ENCODE measurements around the gene SNX30. TPM values are rescaled to one million over a fixed set of nuclear protein-coding genes. Genes with fewer than 3 reads are reported as not detected.

SNX30 gene
- polyA plus RNA-seq, 1 of the 3 experiments (the other 2 are of a cell fraction): 2.7 TPM

DNA sequence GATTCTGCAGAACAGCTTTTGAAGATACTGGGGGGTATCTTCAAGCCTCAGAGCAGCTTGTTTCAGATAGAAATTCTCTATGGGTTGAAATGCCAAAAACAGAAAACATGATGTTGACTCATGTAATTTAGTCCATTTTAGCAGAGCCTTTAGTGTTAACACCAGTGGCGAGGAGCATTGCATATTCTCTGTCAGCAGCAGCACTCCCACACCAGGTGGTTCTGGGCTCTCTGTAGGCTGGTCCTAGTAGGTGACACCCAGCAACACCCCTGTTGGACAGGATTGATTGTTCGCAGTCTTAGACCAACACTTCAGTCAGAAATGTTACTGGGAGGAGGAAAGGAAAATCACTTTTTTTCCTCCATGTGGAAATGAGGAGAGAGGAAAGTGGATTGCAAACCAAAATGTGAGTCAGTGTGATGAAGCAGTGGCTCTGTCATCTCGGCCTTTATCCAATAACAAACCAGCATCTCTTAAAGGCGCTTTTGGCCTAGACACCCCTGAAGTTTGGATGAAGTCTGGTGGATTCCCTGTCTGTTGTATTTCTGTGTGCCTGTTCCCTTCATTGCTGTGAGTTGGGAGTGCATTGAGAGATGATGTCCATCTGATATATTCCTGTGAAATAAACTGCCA is 123.3 kb downstream of the SNX30 start:
- Histone ChIP-seq H2AFZ (ENCODE audit: low read depth) (no peak overlapping the region), H3K27ac (ENCODE audit: low read depth in 2 of 2, low read length in 1 of 2) (no peak overlapping the region), H3K27me3 (ENCODE audit: insufficient read depth) (no peaks in the 10 kb centered on the region), H3K9me2 (no peaks in the 10 kb centered on the region), H3F3A (replicated peaks; ENCODE audit: insufficient read depth) (no peaks in the 10 kb centered on the region), H3K9ac (no peak overlapping the region), H3K9me3 (no peaks in the 10 kb centered on the region), H3K4me2 (no peak overlapping the region), H3K4me1 (ENCODE audit: control insufficient read depth in 1 of 2, insufficient read depth in 2 of 2, low read depth in 1 of 2, low read length in 1 of 2) (no peaks in the 10 kb centered on the region), H4K20me1 (ENCODE audit: insufficient read depth) (no peaks in the 10 kb centered on the region), H3K4me3 (ENCODE audit: low read depth in 2 of 2, low read length in 1 of 2) (no peak overlapping the region), H3K79me2 (ENCODE audit: insufficient read depth) (no peaks in the 10 kb centered on the region), H3K36me3 (replicated peaks in 1 of 2; ENCODE audit: control insufficient read depth in 1 of 2, insufficient read depth in 2 of 2, low read length in 1 of 2) (peaks cover 0 to 1% of the 10 kb centered on the region in 2 experiments)
- TF ChIP-seq RAD21 (IDR thresholded peaks at IDR 0.05; ENCODE audit: low read length) (no peak), YY1 (IDR thresholded peaks at IDR 0.05; ENCODE audit: low read depth) (no peak), ELF1 (IDR thresholded peaks at IDR 0.05) (no peak), RFX5 (IDR thresholded peaks at IDR 0.05; ENCODE audit: low read length) (no peak), FOSL2 (IDR thresholded peaks at IDR 0.05; ENCODE audit: borderline replicate concordance, low read depth) (no peak), RCOR1 (IDR thresholded peaks at IDR 0.05; ENCODE audit: low read length) (no peak), FOXJ3 (CRISPR knock-in tag; IDR thresholded peaks at IDR 0.05) (no peak), SMC3 (IDR thresholded peaks at IDR 0.05; ENCODE audit: low read depth, low read length) (no peak)
- TF ChIP-seq, protein P1, sequence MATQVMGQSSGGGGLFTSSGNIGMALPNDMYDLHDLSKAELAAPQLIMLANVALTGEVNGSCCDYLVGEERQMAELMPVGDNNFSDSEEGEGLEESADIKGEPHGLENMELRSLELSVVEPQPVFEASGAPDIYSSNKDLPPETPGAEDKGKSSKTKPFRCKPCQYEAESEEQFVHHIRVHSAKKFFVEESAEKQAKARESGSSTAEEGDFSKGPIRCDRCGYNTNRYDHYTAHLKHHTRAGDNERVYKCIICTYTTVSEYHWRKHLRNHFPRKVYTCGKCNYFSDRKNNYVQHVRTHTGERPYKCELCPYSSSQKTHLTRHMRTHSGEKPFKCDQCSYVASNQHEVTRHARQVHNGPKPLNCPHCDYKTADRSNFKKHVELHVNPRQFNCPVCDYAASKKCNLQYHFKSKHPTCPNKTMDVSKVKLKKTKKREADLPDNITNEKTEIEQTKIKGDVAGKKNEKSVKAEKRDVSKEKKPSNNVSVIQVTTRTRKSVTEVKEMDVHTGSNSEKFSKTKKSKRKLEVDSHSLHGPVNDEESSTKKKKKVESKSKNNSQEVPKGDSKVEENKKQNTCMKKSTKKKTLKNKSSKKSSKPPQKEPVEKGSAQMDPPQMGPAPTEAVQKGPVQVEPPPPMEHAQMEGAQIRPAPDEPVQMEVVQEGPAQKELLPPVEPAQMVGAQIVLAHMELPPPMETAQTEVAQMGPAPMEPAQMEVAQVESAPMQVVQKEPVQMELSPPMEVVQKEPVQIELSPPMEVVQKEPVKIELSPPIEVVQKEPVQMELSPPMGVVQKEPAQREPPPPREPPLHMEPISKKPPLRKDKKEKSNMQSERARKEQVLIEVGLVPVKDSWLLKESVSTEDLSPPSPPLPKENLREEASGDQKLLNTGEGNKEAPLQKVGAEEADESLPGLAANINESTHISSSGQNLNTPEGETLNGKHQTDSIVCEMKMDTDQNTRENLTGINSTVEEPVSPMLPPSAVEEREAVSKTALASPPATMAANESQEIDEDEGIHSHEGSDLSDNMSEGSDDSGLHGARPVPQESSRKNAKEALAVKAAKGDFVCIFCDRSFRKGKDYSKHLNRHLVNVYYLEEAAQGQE (IDR thresholded peaks at IDR 0.05; ENCODE audit: low read depth, low read length): no peak
- TF ChIP-seq, protein P2, sequence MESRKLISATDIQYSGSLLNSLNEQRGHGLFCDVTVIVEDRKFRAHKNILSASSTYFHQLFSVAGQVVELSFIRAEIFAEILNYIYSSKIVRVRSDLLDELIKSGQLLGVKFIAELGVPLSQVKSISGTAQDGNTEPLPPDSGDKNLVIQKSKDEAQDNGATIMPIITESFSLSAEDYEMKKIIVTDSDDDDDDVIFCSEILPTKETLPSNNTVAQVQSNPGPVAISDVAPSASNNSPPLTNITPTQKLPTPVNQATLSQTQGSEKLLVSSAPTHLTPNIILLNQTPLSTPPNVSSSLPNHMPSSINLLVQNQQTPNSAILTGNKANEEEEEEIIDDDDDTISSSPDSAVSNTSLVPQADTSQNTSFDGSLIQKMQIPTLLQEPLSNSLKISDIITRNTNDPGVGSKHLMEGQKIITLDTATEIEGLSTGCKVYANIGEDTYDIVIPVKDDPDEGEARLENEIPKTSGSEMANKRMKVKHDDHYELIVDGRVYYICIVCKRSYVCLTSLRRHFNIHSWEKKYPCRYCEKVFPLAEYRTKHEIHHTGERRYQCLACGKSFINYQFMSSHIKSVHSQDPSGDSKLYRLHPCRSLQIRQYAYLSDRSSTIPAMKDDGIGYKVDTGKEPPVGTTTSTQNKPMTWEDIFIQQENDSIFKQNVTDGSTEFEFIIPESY (IDR thresholded peaks at IDR 0.05; ENCODE audit: borderline replicate concordance, low read depth): no peak
- TF ChIP-seq, protein P3, sequence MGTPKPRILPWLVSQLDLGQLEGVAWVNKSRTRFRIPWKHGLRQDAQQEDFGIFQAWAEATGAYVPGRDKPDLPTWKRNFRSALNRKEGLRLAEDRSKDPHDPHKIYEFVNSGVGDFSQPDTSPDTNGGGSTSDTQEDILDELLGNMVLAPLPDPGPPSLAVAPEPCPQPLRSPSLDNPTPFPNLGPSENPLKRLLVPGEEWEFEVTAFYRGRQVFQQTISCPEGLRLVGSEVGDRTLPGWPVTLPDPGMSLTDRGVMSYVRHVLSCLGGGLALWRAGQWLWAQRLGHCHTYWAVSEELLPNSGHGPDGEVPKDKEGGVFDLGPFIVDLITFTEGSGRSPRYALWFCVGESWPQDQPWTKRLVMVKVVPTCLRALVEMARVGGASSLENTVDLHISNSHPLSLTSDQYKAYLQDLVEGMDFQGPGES (IDR thresholded peaks at IDR 0.05; ENCODE audit: low read depth, low read length): no peak
- POLR2A ChIA-PET: no interaction called here
- DNase-seq: no peak
- WGBS (ENCODE audit: low lambda C conversion rate): 88% methylated on average over 4 of the region's 4 CpGs
- CTCF ChIA-PET: no interaction called here

All from SK-N-SH (cell line).